ENCODE measurements around the gene PSMD5.
A peak's percentile ranks its signal among the peaks of the same experiment; 100 is the strongest.

The PSMD5 gene

DNA sequence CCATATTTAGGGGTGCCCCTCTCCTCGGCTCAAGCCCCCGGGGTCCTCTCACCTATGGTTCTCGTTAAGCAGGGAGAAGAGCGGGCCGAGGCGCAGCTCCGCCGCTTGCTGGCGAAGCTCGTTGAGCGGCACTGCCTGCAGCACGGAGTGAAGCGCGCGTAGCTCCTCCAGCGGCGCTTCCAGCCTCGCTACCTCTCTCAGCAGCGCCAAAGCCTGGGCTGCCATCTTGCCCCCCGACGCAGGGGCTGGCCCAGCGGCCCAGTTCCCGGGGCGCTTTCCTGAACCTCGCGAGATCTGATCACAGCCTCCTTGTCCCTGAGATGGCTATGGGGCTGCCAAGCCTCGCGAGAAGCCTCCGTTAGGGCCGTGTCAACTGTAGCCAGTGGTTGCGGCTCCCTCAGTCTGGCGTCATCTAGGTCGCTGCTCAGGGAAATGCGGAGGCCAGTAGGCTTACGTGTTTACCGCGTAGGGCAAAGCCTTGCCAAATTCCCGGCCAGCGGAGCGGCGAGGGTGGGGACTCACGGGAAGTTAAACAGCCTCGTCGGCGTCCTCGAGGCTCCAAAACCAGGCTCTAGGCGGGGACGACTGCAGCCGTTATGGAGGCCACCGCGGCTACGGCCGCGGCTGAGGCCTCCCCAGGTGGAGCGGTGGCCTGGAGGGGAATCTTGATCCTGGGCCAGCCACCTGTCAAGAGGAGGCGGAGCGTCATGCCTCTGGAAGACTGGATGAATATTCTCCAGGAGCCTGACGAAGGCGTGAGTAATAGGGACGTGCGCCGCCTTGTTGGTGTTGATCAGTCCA is at the start of gene PSMD5:
Gene PSMD5, minus strand, starts transcription at position 238 of the 801 bp plus-strand sequence. Its CDS starts 13 bp downstream, at position 225.
- peak; percentile 99 for DNase-seq

- no peak for DNase-seq
These were observed 49.4 kb upstream of the PSMD5 start for GRCh38 chr9:120891884-120892747.

DNA sequence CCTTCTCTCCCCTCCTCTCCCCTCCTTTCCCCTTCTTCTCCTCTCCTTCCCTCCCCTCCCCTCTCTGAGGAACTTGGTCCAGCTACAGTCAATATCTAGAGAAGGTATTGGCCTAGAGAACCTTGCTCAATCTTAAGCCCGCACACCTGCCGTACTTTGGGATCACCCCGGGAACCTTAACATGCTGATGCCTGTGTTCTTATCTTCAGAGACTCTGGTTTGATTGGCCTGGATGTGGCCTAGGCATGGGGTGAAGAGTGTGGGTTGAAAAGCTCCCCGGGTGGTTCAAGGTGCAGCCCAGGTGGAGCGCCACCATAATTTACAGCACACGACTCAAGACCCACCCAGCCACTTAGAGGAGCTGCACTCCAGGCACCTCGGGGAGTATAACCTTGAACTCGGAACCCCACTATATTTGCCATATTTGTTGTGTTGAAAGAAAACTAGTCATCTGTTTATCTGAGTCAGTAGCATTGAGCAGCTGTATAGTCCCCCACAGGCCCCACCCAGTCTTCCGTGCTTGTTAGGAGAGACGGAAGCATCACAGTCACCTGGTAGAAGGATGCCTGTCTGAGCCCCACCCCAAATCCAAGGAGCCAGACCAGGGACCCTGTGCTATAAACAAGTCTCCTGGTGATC is 48.6 kb upstream of the PSMD5 start:
- DNase-seq = no peak

DNA sequence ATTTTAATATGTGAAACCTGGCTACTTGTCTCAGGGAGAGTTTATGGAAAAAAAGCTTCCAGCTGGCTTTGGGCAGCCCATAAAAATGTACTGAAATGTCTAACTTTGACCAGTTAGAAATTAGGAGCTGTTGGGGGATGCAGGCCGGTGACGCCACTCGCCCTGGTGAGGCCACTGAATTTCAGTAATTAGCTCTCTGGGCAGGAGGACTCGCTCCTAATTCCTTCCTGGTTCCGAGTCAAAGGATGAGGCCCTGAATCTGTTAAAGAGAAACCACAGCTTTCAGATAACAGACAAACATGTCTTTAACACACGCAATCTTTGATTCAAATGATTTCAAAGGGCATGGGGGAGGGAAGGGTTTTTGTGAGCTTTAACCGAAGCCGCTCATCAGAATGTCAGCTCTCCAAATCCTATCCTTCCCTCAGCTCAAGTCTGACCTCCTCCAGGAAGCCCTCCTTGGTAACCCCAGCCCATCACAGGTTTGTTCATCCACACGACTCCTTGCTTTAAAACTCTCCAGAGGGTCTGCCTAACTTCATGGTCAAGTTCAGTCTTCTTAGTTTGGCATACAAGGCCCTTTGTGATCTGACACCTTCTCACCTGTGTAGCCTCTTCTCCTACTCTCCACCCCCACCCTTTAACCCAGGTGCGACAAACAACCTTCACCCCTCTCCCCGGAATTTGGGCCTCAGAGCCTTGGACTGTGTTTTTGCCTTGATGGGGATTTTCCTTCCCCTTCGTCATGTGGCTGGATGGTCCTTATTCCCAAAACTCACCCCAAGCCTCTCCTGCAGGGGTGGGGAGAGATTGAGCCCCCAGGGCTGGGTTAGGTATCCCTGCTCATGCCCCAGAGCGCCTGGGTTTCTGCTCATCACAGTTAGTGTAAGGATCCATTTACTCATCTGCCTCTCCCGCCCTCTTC is 47.9 kb upstream of the PSMD5 start:
- DNase-seq = peak; percentile 17

- DNase-seq = peak; percentile 32
These were observed 47.0 kb upstream of the PSMD5 start for GRCh38 chr9:120889606-120890271.

DNA sequence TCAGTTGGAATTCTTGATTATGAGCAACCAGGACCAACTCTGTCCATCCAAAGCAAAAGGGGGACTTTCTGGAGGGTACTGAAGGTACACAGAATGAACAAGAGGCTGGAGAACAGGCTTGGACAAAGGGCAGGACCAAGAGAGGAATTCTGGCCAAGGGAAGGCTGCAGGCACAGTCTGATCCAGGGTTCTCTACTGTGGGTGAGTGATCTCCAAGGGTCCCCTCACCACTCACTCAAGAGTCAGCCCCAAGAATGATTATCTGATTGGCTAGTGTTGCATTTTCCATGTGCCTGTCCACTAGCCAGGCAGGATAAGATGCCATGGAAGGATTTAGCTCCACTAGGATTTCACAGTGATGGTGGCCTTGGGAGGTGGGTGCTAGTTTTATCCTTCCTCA is 45.9 kb upstream of the PSMD5 start:
- no peak for DNase-seq

DNA sequence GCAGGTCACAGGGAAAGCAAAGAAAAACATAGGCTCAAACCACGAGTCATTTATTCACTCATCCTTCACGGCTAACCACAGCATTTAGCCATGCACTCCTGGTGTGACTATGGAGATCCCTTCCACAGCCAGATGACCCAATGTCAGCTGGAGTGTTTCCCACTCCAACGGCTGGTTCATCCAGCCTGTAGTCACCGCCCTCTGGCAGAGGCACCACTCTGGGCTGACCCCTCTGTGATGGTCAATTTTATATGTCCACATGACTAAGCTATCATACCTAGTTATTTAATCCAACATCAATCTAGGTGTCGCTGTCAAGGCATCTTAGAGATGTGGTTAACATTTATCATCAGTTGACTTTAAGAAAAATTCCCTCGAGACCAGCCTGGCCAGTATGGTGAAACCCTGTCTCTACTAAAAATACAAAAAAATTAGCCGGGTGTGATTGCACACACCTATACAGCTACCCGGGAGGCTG is 43.8 kb upstream of the PSMD5 start:
- no peak for DNase-seq

- DNase-seq = no peak
These were observed 43.2 kb upstream of the PSMD5 start for GRCh38 chr9:120885958-120886357.

DNA sequence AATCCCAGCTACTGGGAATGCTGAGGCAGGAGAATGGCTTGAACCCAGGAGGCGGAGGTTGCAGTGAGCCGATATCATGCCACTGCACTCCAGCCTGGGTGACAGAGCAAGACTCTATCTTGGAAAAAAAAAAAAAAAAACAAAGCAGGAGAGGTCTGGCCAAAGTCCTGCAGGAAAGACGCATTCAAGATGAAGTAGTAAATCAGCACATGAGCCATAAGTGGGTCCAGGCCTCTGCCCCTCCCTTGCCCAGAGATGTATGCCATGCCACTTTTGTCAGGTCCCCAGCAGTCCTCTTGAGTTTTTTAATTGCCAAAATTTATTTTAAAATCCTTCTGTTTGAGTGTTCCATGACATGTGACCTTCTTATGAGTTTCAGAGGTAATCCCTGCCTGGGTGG is 42.7 kb upstream of the PSMD5 start:
- no peak for DNase-seq

DNA sequence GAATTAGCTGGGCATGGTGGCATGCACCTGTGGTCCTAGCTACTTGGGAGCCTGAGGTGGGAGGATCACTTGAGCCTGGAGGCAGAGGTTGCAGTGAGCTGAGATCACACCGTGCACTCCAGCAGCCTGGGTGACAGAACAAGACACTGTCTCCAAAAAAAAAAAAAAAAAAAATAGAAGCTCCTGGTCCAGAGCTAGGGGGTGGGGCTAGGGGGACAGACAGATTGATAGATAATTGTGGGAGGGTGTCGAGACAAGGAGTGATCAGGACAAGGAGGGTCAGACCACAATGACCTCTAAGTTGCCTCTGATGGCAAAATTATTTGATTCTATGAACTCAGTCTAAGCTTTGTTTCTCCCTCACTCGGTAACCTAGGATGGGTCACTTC is 40.9 kb upstream of the PSMD5 start:
- DNase-seq = no peak

GRCh38 chr9:120882935-120883607 is 40.3 kb upstream of the PSMD5 start:
- no peak for DNase-seq

DNA sequence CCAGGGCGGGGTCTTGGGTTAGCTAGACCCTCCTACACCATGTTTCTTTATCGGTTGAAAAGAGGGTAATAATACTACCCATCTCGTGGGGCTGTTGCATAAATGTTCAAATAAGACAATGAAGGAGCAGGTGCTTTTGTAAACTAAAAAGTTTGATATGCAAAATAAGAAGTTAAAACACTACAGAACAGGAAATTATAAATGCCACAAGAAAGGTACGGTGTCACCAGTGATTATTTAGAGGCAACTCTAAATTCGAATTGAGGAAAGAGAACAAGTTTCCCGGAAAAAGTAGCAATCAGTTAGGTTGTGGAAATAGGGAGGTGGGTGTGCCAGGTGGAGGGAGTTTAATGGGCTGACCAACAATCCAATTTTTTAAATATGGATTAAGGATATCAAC is 36.7 kb upstream of the PSMD5 start:
- no peak for DNase-seq

DNA sequence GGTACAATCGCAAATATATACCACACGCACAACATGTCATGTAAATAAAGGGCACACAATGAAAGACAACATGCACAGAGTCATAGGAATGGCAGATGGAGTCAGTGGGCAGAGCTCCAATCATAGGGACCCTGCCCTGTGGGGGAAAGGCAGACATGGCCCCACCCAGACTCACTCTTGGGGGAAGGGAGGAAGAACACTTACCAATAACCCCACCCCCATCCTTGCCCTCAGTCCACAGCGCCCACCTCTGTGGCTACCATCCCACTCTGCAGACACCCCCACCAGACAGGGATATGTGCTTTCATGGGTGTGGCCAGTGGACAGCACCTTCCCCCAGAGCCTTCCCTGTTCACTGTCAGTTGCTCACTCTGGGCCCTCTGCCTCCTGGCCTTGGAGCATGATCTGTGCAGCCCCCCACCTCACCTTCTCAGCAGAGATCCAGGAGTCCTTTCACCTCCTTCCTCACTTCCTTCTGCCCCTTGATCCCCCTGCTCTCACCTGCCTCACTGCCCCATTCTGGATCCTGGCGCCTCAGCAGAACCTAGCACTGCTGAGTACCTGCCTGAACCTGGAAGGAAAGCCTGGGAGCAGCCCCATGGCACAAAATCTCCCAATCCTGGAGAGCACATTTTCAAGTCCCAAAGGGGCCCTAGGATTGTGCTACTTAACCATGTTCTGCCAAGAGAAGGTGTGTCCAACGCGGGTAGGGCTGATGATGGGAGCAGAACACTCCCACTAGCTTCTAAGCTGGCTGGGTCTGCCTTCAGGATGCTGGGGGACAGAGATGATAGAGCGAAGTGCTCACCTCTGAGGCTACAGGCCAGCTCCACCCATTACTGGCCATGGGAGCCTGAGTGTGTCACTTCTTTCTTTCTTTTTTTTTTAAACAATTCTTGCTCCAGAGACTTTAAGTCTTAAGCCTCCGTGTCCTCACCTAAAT is 35.7 kb upstream of the PSMD5 start:
- peak; percentile 44 for DNase-seq

- DNase-seq = peak; percentile 92
These were observed 34.7 kb upstream of the PSMD5 start for GRCh38 chr9:120877276-120878034.

DNA sequence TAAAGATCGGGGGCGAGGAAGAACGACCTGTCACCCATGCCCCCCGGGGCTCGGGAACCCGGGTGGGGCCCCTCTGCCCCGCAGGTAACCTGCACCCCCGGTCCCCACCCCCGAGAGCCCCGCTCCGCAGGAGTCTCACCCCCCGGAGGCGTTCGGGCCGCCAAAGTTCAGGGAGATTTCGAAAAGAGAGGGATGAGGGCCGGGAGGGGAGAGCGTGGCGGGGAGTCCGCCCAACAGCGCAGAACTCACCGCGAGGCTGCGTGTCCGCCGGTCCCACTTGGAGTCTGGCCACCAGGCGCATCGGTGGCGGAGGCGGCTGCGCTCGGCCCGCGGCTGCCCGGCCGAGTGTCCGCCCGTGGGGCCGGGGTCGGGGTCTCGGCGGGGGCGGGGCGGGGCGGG is 34.1 kb upstream of the PSMD5 start, which contains the start of gene PHF19:
Gene PHF19, minus strand, starts transcription at position 347 of the 399 bp plus-strand sequence. CDS start 2,447 bp downstream, outside the sequence.
- DNase-seq = no peak

- DNase-seq = peak; percentile 97
These were observed 33.5 kb upstream of the PSMD5 start for GRCh38 chr9:120875954-120876841.

DNA sequence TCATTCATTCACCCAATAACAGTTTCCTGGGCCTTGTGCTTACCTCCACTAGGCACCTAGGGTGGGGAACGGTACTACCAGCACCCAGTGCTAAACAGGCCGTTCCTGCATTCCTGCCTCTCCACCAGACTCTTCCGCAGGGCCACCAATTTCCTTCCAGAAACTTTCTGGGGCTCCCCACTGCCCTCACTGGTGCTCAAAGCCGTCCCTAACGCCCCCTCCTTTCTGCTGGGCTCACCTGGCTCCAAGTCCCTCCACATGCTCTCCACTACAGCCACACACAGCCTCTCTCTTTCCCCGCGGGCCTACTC is 32.9 kb upstream of the PSMD5 start:
- DNase-seq = no peak

- no peak for DNase-seq
These were observed 32.5 kb upstream of the PSMD5 start for GRCh38 chr9:120875195-120875565.

All from NCI-H774 (cell line).